ENCODE data around the gene CPPED1. TPM values are rescaled to one million over a fixed set of nuclear protein-coding genes. Genes with fewer than 3 reads are reported as not detected.

The CPPED1 gene
- total and polyA plus RNA-seq, 10 of the 15 experiments (the other 5 are each of a cell fraction or from before 2014, with no cell fraction given), result 7.1 to 39.0 (median 16.0) TPM

DNA sequence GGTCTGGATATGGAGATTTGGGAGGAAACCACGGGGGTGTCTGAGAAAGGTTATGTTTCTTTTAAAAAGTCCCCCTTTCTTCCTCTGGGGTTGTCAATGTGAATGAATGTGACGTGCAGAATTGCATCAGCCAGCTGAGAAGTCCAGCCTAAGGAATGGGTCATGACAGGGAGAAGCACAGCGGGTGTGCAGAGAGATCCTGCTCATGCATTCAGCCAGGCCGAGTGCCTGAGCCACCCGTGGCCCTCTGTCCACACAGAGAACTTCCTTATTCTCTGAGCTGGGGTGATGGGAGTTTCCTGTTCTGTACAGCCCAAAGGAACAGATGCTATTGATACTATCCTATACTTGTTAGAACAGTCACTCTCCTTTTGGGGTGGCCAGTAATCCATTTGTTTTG is 117.9 kb downstream of the CPPED1 start:
- RAD21 ChIA-PET (ENCODE audit: unreplicated experiment), result no interaction called here
- CTCF ChIA-PET, result no interaction called here
- Histone ChIP-seq H3K4me1 (ENCODE audit: control insufficient read depth, insufficient read depth, low read length) (no peaks in the 10 kb centered on the region), H4K20me1 (ENCODE audit: control insufficient read depth, insufficient read depth) (no peaks in the 10 kb centered on the region), H3K27me3 (replicated peaks in 1 of 2; ENCODE audit: control insufficient read depth in 2 of 2, insufficient read depth in 2 of 2, low read length in 1 of 2) (no peaks in the 10 kb centered on the region), H3K36me3 (ENCODE audit: control insufficient read depth in 2 of 2, insufficient read depth in 2 of 2, low read length in 1 of 2) (peaks cover 0 to under 1% of the 10 kb centered on the region in 2 experiments; a peak in 1 of 4 replicates), H3K9me3 (replicated peaks; ENCODE audit: control insufficient read depth, insufficient read depth, low read length) (no peaks in the 10 kb centered on the region), H2AFZ (ENCODE audit: control insufficient read depth, low read depth, low read length) (no peak overlapping the region), H3K4me3 (no peak overlapping the region), H3K9ac (ENCODE audit: control insufficient read depth, insufficient read depth, low read length) (no peak overlapping the region), H3K27ac (ENCODE audit: control insufficient read depth, insufficient read depth) (no peak overlapping the region), H3K4me2 (ENCODE audit: control insufficient read depth, insufficient read depth) (no peak overlapping the region), H3K79me2 (ENCODE audit: control insufficient read depth, insufficient read depth, low read length) (no peaks in the 10 kb centered on the region)
- in situ Hi-C loops (cut with MboI) (no loop called here), intact Hi-C loops (cut with micrococcal nuclease; ENCODE audit: unreplicated experiment) (no loop called here)
- FAIRE-seq (no peak), ATAC-seq (no peak), DNase-seq (ENCODE audit: low read depth, low spot score) (no peak)
- POLR2A ChIA-PET, result no interaction called here
- SMC1A ChIA-PET (ENCODE audit: uncharacterized antibody, unreplicated experiment), result no interaction called here
- BruUV-seq (replicated peaks), result no TSS peak
- TF ChIP-seq NFYB (IDR thresholded peaks at IDR 0.05; ENCODE audit: insufficient read depth, low read depth, low read length) (no peak), BHLHE40 (IDR thresholded peaks at IDR 0.05; ENCODE audit: borderline replicate concordance in 1 of 2, low read depth in 2 of 2, low read length in 1 of 2) (no peak), SMAD1 (IDR thresholded peaks at IDR 0.05; ENCODE audit: low read depth, partially characterized antibody) (no peak), RAD51 (IDR thresholded peaks at IDR 0.05) (no peak), SRF (IDR thresholded peaks at IDR 0.05; ENCODE audit: low read depth in 2 of 2, low read length in 2 of 2) (no peak), BCL11A (IDR thresholded peaks at IDR 0.05; ENCODE audit: low read depth, low read length) (no peak)
- TF ChIP-seq, protein P1, sequence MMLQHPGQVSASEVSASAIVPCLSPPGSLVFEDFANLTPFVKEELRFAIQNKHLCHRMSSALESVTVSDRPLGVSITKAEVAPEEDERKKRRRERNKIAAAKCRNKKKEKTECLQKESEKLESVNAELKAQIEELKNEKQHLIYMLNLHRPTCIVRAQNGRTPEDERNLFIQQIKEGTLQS (IDR thresholded peaks at IDR 0.05; ENCODE audit: borderline replicate concordance, extremely low read depth, low read depth, low read length), result no peak
- TF ChIP-seq, protein P2, sequence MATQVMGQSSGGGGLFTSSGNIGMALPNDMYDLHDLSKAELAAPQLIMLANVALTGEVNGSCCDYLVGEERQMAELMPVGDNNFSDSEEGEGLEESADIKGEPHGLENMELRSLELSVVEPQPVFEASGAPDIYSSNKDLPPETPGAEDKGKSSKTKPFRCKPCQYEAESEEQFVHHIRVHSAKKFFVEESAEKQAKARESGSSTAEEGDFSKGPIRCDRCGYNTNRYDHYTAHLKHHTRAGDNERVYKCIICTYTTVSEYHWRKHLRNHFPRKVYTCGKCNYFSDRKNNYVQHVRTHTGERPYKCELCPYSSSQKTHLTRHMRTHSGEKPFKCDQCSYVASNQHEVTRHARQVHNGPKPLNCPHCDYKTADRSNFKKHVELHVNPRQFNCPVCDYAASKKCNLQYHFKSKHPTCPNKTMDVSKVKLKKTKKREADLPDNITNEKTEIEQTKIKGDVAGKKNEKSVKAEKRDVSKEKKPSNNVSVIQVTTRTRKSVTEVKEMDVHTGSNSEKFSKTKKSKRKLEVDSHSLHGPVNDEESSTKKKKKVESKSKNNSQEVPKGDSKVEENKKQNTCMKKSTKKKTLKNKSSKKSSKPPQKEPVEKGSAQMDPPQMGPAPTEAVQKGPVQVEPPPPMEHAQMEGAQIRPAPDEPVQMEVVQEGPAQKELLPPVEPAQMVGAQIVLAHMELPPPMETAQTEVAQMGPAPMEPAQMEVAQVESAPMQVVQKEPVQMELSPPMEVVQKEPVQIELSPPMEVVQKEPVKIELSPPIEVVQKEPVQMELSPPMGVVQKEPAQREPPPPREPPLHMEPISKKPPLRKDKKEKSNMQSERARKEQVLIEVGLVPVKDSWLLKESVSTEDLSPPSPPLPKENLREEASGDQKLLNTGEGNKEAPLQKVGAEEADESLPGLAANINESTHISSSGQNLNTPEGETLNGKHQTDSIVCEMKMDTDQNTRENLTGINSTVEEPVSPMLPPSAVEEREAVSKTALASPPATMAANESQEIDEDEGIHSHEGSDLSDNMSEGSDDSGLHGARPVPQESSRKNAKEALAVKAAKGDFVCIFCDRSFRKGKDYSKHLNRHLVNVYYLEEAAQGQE (IDR thresholded peaks at IDR 0.05; ENCODE audit: low read depth, low read length), result no peak
- TF ChIP-seq, protein P3, sequence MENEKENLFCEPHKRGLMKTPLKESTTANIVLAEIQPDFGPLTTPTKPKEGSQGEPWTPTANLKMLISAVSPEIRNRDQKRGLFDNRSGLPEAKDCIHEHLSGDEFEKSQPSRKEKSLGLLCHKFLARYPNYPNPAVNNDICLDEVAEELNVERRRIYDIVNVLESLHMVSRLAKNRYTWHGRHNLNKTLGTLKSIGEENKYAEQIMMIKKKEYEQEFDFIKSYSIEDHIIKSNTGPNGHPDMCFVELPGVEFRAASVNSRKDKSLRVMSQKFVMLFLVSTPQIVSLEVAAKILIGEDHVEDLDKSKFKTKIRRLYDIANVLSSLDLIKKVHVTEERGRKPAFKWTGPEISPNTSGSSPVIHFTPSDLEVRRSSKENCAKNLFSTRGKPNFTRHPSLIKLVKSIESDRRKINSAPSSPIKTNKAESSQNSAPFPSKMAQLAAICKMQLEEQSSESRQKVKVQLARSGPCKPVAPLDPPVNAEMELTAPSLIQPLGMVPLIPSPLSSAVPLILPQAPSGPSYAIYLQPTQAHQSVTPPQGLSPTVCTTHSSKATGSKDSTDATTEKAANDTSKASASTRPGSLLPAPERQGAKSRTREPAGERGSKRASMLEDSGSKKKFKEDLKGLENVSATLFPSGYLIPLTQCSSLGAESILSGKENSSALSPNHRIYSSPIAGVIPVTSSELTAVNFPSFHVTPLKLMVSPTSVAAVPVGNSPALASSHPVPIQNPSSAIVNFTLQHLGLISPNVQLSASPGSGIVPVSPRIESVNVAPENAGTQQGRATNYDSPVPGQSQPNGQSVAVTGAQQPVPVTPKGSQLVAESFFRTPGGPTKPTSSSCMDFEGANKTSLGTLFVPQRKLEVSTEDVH (IDR thresholded peaks at IDR 0.05; ENCODE audit: low read depth, partially characterized antibody), result no peak
- 40% methylated on average over 5 of the region's 5 CpGs for WGBS (ENCODE audit: insufficient coverage, insufficient replicate concordance, low lambda C conversion rate, missing lambda C conversion rate)
